NCI-H2029 treated with DMSO at 0.1 percent for 48 hours (cell line): ENCODE measurements around the gene HSPA1A.
"Not testable (repeated sequence)": the region's sequence is repeated elsewhere in the genome, so short reads cannot be mapped to it uniquely, and the experiment has no call there.

ENCODE experiments used
- DNase-seq: peaks from one replicate; lab custom pipeline; 2025; lab: John Stamatoyannopoulos, UW

HSPA1A gene

GRCh38 chr6:31836474-31837368 is 21.4 kb downstream of the HSPA1A start:
- DNase-seq, result no peak

- DNase-seq, result no peak
Measured at GRCh38 chr6:31837369-31838113, 22.2 kb downstream of the HSPA1A start.

- not testable (repeated sequence) for DNase-seq
Measured at GRCh38 chr6:31838114-31838553, 22.8 kb downstream of the HSPA1A start.

- DNase-seq, result no peak
Measured at GRCh38 chr6:31838968-31839367, 23.6 kb downstream of the HSPA1A start.

- not testable (repeated sequence) for DNase-seq
Measured at GRCh38 chr6:31839779-31840126, 24.4 kb downstream of the HSPA1A start.

- no peak for DNase-seq
Measured at GRCh38 chr6:31842053-31842452, 26.7 kb downstream of the HSPA1A start.

GRCh38 chr6:31844507-31844906 is 29.2 kb downstream of the HSPA1A start:
- DNase-seq, result no peak

- no peak for DNase-seq
Measured at GRCh38 chr6:31847276-31847978, 32.1 kb downstream of the HSPA1A start.

- DNase-seq, result no peak
Measured at GRCh38 chr6:31850765-31851484, 35.6 kb downstream of the HSPA1A start.

- DNase-seq, result no peak
Measured at GRCh38 chr6:31851485-31851832, 36.1 kb downstream of the HSPA1A start.

- not testable (repeated sequence) for DNase-seq
Measured at GRCh38 chr6:31851980-31852718, 36.8 kb downstream of the HSPA1A start.

GRCh38 chr6:31857774-31858173 is 42.4 kb downstream of the HSPA1A start:
- not testable (repeated sequence) for DNase-seq

- no peak for DNase-seq
Measured at GRCh38 chr6:31858707-31859106, 43.4 kb downstream of the HSPA1A start.

GRCh38 chr6:31859923-31860322 is 44.6 kb downstream of the HSPA1A start:
- DNase-seq, result no peak

GRCh38 chr6:31860349-31860748 is 45.0 kb downstream of the HSPA1A start:
- no peak for DNase-seq

GRCh38 chr6:31861150-31861549 is 45.8 kb downstream of the HSPA1A start:
- DNase-seq, result no peak

- DNase-seq, result no peak
Measured at GRCh38 chr6:31861919-31862343, 46.6 kb downstream of the HSPA1A start.

GRCh38 chr6:31862344-31863235 is 47.2 kb downstream of the HSPA1A start, which contains the start of gene NEU1:
TSS of gene NEU1 (minus strand) at chr6:31862821. CDS start at chr6:31862776, 45 bp downstream.
- peak; percentile 97 for DNase-seq

GRCh38 chr6:31864123-31864562 is 48.8 kb downstream of the HSPA1A start:
- not testable (repeated sequence) for DNase-seq

- no peak for DNase-seq
Measured at GRCh38 chr6:31864818-31865204, 49.5 kb downstream of the HSPA1A start.
